Transverse colon (tissue), 4 donors: ENCODE measurements around the gene MED20. TPM values are rescaled to one million over a fixed set of nuclear protein-coding genes. Genes with fewer than 3 reads are reported as not detected.

Experiments
- DNase-seq: peaks from one replicate; pipeline ENCODE4 v3.0.0-alpha.2; 2019
- H3K27ac ChIP-seq, 4 donors: fragments of 200-600 bp; sonication (generic); 2 replicates each; pipeline ENCODE4 v1.5.1; 2016 to 2018; ENCODE audit warnings: inconsistent platforms in 4 of 4
- H3K27me3 ChIP-seq: fragments of 200-600 bp; sonication (generic); 2 replicates; pipeline ENCODE4 v1.5.1; 2017; ENCODE audit warnings: inconsistent platforms
- H3K36me3 ChIP-seq, 4 donors: fragments of 200-600 bp; sonication (generic); 2 replicates each; pipeline ENCODE4 v1.5.1; 2017 to 2019; ENCODE audit warnings: inconsistent platforms in 4 of 4
- H3K4me1 ChIP-seq, 4 donors: fragments of 200-600 bp; sonication (generic); 2 replicates each; pipeline ENCODE4 v1.5.1; 2017 to 2020; ENCODE audit warnings: inconsistent platforms in 4 of 4
- H3K4me3 ChIP-seq, 4 donors: fragments of 200-600 bp; sonication (generic); 1 replicate in 1 of 4; 2 replicates in 3 of 4; pipeline versions ENCODE4 v1.5.1 to v1.6.1; 2017 to 2019; ENCODE audit warnings: inconsistent platforms in 4 of 4
- H3K9me3 ChIP-seq, 2 donors: fragments of 200-600 bp; sonication (generic); 2 replicates each; pipeline ENCODE4 v1.5.1; 2017 to 2019; ENCODE audit warnings: inconsistent platforms in 2 of 2
- EP300 ChIP-seq: sonication (generic); formaldehyde crosslinking; IDR thresholded peaks from one replicate; pipeline ENCODE4 v1.6.1; 2017; ENCODE audit warnings: antibody characterized with exemption, low read depth
- POLR2A ChIP-seq: fragments of 450-650 bp; IDR thresholded peaks from one replicate; pipeline ENCODE4 v1.6.1; 2016; ENCODE audit warnings: antibody characterized with exemption, mild to moderate bottlenecking, moderate library complexity
- POLR2AphosphoS5 ChIP-seq, 3 donors: sonication (generic); formaldehyde crosslinking; IDR thresholded peaks; one replicate each; pipeline ENCODE4 v1.6.1; 2016; ENCODE audit warnings: antibody characterized with exemption in 3 of 3
- WGBS, 2 donors: methylation state at CpG; one replicate each; pipeline ENCODE4 v1.1.5; 2018; ENCODE audit warnings: low coverage in 1 of 2; 5-methylcytosine and 5-hydroxymethylcytosine counted together
- in situ Hi-C, 4 donors: fragments of 200-750 bp; cut with MboI; loops; one replicate each; pipeline versions ENCODE4 v1.15.0 to v1.15.1; 2017; ENCODE audit warnings: low sequenced_read_pairs in 3 of 4, low pct_ligation_motif_present in 1 of 4, low pct_unique_long_range_greater_than_20kb in 1 of 4
- intact Hi-C: fragments of 100-400 bp; cut with DNase I; formaldehyde crosslinking; loops from one replicate; pipeline ENCODE4 v1.15.1; 2023; ENCODE audit warnings: low total_unique reads
- total RNA-seq, 4 donors: library from RNA; depleted of rRNA; stranded (reverse); fragments of >200 nt; gene quantifications; one replicate each; pipeline ENCODE4 v1.1.0, GENCODE V29; 2016
- TF ChIP-seq, protein P1 (sequence below), 5 experiments: fragments of 200-600 bp in 3 of 5; fragments of 450-650 bp in 2 of 5; sonication (generic) in 3 of 5; IDR thresholded peaks; 1 replicate in 2 of 5; 2 replicates in 3 of 5; pipeline ENCODE4 v1.5.1; 2016 to 2017; ENCODE audit warnings: antibody characterized with exemption in 5 of 5, inconsistent platforms in 3 of 5, mild to moderate bottlenecking in 2 of 5, moderate library complexity in 1 of 5

The MED20 gene
- total RNA-seq, 4 donors from 2014 or later: 15.4 to 25.7 (median 18.5) TPM

GRCh38 chr6:41877051-41877680, 43.8 kb downstream of the MED20 start:
- Histone ChIP-seq H3K9me3 (no peaks in the 10 kb centered on the region), H3K36me3 (no peaks in the 10 kb centered on the region), H3K27me3 (no peaks in the 10 kb centered on the region), H3K27ac (no peak overlapping the region), H3K4me3 (no peak overlapping the region), H3K4me1 (no peaks in the 10 kb centered on the region)
- in situ Hi-C loops (no loop called here), intact Hi-C loops (loop anchor here (5.0 kb wide), 1 partner anchor 1260 kb away; no protein-coding TSS in a partner anchor)
- no peak for DNase-seq
- TF ChIP-seq, protein P1, sequence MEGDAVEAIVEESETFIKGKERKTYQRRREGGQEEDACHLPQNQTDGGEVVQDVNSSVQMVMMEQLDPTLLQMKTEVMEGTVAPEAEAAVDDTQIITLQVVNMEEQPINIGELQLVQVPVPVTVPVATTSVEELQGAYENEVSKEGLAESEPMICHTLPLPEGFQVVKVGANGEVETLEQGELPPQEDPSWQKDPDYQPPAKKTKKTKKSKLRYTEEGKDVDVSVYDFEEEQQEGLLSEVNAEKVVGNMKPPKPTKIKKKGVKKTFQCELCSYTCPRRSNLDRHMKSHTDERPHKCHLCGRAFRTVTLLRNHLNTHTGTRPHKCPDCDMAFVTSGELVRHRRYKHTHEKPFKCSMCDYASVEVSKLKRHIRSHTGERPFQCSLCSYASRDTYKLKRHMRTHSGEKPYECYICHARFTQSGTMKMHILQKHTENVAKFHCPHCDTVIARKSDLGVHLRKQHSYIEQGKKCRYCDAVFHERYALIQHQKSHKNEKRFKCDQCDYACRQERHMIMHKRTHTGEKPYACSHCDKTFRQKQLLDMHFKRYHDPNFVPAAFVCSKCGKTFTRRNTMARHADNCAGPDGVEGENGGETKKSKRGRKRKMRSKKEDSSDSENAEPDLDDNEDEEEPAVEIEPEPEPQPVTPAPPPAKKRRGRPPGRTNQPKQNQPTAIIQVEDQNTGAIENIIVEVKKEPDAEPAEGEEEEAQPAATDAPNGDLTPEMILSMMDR (IDR thresholded peaks at IDR 0.05): no peak
- no peak for TF ChIP-seq POLR2A
- 96 to 100% methylated on average over 1 to 2 of the region's 2 CpGs for WGBS, 2 donors

GRCh38 chr6:41874741-41875140, 46.2 kb downstream of the MED20 start:
- Histone ChIP-seq H3K27me3 (no peaks in the 10 kb centered on the region), H3K4me1 (no peaks in the 10 kb centered on the region), H3K4me3 (no peak overlapping the region), H3K36me3 (no peaks in the 10 kb centered on the region), H3K9me3 (no peaks in the 10 kb centered on the region), H3K27ac (no peak overlapping the region)
- TF ChIP-seq EP300 (no peak), POLR2A (no peak), POLR2AphosphoS5 (IDR thresholded peaks at IDR 0.05) (no peak)
- TF ChIP-seq, protein P1 (IDR thresholded peaks at IDR 0.05): no peak
- intact Hi-C loops (loop anchor here (5.0 kb wide), 1 partner anchor 1263 kb away; no protein-coding TSS in a partner anchor), in situ Hi-C loops (no loop called here)
- 83 to 91% methylated on average over 1 of the region's 1 CpG for WGBS, 2 donors
- DNase-seq: no peak

- Histone ChIP-seq H3K9me3 (no peaks in the 10 kb centered on the region), H3K4me1 (no peaks in the 10 kb centered on the region), H3K27ac (no peak overlapping the region), H3K4me3 (no peak overlapping the region), H3K27me3 (no peaks in the 10 kb centered on the region), H3K36me3 (no peaks in the 10 kb centered on the region)
- intact Hi-C loops: no loop called here
- 92 to 98% methylated on average over 4 to 13 of the region's 13 CpGs for WGBS, 2 donors
- in situ Hi-C loops: no loop called here
- TF ChIP-seq EP300 (no peak), POLR2A (no peak), POLR2AphosphoS5 (IDR thresholded peaks at IDR 0.05) (no peak)
- TF ChIP-seq, protein P1 (IDR thresholded peaks at IDR 0.05): no peak
- no peak for DNase-seq
Measured at GRCh38 chr6:41872147-41872546, 48.8 kb downstream of the MED20 start.

- Histone ChIP-seq H3K4me1 (no peaks in the 10 kb centered on the region), H3K27ac (no peak overlapping the region), H3K36me3 (no peaks in the 10 kb centered on the region), H3K9me3 (no peaks in the 10 kb centered on the region), H3K4me3 (no peak overlapping the region), H3K27me3 (no peaks in the 10 kb centered on the region)
- TF ChIP-seq POLR2A: no peak
- no peak for TF ChIP-seq POLR2AphosphoS5 (IDR thresholded peaks at IDR 0.05)
- TF ChIP-seq EP300: no peak
- TF ChIP-seq, protein P1 (IDR thresholded peaks at IDR 0.05): no peak
- intact Hi-C loops (no loop called here), in situ Hi-C loops (no loop called here)
- no peak for DNase-seq
- WGBS, 2 donors: 86 to 95% methylated on average over 2 of the region's 2 CpGs
Measured at GRCh38 chr6:41871691-41872090, 49.2 kb downstream of the MED20 start.
